H1 (cell line): ENCODE results near the gene OR2A25. TPM values are rescaled to one million over a fixed set of nuclear protein-coding genes. Genes with fewer than 3 reads are reported as not detected.

Experiments used
- CHD7 ChIP-seq: fragments of 300-600 bp; sonication (generic); IDR thresholded peaks from 2 replicates; pipeline ENCODE4 v1.7.1; 2012; ENCODE audit warnings: low read length, moderate library complexity, mild to moderate bottlenecking, inconsistent platforms; ENCODE audit not compliant: insufficient replicate concordance
- KDM4A ChIP-seq: IDR thresholded peaks from one replicate; pipeline ENCODE4 v1.7.1; 2012; ENCODE audit warnings: low read depth, mild to moderate bottlenecking, moderate library complexity, low read length, inconsistent platforms; ENCODE audit not compliant: severe bottlenecking
- KDM5A ChIP-seq: fragments of 200-600 bp; IDR thresholded peaks from 2 replicates; pipeline ENCODE4 v1.7.1; 2012; ENCODE audit warnings: mild to moderate bottlenecking, low read length, inconsistent platforms, mixed read lengths
- SP2 ChIP-seq: IDR thresholded peaks from 2 replicates; pipeline ENCODE4 v1.6.1; 2012; ENCODE audit warnings: mild to moderate bottlenecking, low read length, inconsistent platforms
- polyA plus RNA-seq, 7 experiments: library from polyadenylated mRNA; depleted of rRNA in 3 of 7; stranded (reverse) in 5 of 7; unstranded in 2 of 7; fragments of >200 nt in 5 of 7; fragments of 200-250 nt in 2 of 7; gene quantifications; 1 replicate in 5 of 7; 2 replicates in 1 of 7; 4 replicates in 1 of 7; pipeline versions ENCODE4 v1.2.1 to v1.2.3, GENCODE V29; 2011 to 2013; ENCODE audit warnings: missing spikeins in 2 of 7, mixed read lengths in 2 of 7
- total RNA-seq: library from RNA; stranded (reverse); fragmentation: NEBNext Ultra II Directional; extraction: Animal tissue kit (Norgen Biotek cat#: 25700); gene quantifications from 2 replicates; pipeline ENCODE4 v1.2.1, GENCODE V29; 2021

Gene OR2A25
- total and polyA plus RNA-seq, 2 of the 8 experiments (the other 6 are each of a cell fraction or from before 2014, with no cell fraction given), result not detected

- TF ChIP-seq KDM4A (no peak), KDM5A (no peak), SP2 (no peak), CHD7 (no peak)
- TF ChIP-seq, all 59 proteins: peak for 0
These were observed 47.4 kb upstream of the OR2A25 start (continued) for GRCh38 chr7:144022169-144022568.
